ENCODE data around the gene GALNTL6.
A peak's percentile ranks its signal among the peaks of the same experiment; 100 is the strongest.

GALNTL6 gene

GRCh38 chr4:172554588-172554987 is 741.4 kb downstream of the GALNTL6 start:
- DNase-seq (ENCODE audit: low spot score): no peak

GRCh38 chr4:172555725-172556124 is 742.5 kb downstream of the GALNTL6 start:
- DNase-seq (ENCODE audit: low spot score): no peak

DNA sequence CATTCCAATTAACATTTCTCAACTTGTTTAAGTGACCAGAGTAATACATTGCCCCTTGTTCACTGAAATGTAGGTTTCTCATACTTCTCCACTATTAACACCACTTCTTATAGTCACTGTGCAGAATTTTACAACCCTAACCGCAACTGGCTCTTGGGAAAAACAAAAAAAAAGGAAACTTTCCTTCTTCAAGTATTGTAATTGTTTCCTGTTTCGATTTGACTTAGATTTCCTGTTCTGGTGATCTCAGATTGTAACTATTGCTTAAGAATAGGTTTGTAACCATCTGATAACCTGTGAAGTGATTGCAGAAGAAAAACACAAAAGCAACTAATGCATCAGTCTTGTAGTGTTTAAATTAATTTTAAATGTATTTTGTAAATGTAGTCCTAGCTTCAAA is 760.7 kb downstream of the GALNTL6 start:
- peak; percentile 5 for DNase-seq (ENCODE audit: low spot score)

- no peak for DNase-seq (ENCODE audit: low spot score)
These were observed 765.5 kb downstream of the GALNTL6 start for GRCh38 chr4:172578712-172579111.

DNA sequence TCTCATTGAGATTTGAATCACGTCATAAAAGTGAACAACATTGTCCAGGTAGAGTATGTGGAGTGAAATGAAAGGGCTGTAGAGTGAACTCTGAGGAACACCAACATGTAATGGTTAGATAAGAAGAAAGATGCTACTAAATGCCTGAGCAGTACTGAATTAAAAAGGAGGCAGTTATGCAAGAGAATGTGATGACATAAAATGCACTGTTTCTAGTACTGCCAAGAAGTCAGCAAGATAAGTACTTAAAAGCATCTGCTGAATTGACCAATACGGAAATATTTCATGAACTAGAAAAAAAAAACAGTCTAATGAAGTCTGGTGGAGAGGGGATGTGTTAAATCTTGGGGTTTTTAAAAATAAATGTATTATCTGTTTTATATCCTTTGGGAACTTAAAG is 771.6 kb downstream of the GALNTL6 start:
- DNase-seq (ENCODE audit: low spot score): no peak

DNA sequence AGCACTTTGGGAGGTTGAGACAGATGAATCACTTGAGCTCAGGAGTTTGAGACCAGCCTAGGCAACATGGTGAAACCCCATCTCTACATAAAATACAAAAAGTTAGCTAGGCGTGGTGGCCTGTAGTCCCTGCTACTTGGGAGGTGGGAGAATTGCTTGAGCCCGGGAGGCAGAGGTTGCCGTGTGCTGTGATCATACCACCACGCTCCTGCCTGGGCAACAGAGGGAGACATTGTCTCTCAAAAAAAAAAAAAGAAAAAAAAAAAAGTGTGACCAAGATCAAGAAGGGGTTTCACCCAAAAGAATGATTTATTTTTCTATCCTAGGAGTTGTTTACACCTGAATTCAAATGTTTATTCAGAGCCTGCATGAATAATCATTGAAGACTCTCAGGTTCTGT is 783.0 kb downstream of the GALNTL6 start:
- no peak for DNase-seq (ENCODE audit: low spot score)

DNA sequence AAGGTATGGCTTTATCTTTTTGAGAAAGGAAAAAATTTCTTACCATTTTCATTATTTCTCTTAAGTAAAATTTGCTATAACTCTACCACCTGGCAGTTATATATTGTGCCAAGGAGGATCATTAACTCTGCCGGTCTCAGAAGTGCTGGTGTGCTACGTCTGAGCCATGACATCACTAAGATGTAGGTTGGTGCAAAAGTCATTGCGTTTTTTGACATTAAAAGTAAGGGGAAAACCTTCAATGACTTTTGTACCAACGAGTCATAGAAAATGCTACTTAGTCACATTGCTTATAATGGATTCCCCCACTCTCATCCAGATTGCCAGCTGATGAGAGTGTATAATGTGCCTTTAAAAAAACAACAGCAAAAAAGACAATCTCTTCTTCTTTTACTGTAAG is 786.4 kb downstream of the GALNTL6 start:
- no peak for DNase-seq (ENCODE audit: low spot score)

DNA sequence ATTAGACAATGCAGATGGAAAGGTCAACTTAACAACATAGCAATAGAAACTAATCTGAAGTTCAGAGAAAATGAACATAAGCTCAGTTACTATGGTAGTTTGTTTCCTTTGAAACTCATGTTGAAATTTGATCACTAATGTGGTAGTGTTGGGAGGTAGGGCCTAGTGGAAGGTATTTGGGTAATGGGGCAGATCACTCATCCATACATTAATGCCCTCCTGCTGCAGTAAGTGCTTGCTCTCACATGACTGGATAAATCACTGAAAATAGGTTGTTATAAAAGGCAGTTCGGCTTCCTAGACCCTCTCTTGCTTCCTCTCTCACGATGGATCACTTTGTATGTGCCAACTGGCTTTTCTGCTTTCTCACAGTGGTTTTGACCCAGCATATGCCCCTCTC is 788.0 kb downstream of the GALNTL6 start:
- no peak for DNase-seq (ENCODE audit: low spot score)

GRCh38 chr4:172619218-172619617 is 806.0 kb downstream of the GALNTL6 start:
- DNase-seq (ENCODE audit: low spot score): no peak

DNA sequence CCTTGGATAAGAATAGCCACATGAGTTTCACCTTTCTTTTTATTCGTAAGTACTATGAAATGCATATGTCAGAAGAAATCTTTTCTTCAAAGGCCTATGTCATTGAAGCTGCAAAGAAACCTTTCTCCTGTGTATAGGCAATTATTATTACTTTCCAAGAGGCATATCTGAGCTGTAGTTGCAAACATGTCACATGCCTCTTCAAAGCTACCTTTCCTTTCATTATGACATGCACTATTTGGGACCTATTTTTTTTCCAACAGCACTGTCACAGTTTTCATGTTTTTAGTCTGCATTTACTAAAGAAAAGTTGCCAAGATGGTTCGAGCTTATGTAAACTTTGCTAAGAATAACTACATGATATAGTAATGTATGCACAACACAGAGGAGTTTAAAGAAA is 806.6 kb downstream of the GALNTL6 start:
- DNase-seq (ENCODE audit: low spot score): no peak

DNA sequence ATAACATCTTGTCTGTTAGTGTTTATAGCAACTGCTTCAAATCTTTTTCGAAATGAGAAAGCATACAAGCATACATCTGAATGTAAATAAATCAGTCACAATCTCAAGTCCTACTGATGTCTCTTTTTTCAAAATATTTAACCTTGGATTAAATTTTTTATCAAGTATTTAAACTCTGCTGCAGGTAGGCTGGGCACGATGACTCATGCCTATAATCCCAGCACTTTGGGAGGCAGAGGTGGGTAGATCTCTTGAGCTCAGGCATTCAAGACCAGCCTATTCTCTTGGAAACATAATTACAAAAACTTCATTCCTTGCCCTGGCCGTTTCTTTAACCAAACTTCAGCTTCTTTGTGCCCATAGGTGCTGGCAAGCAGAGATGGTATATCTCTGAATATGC is 815.1 kb downstream of the GALNTL6 start:
- DNase-seq (ENCODE audit: low spot score): no peak

DNA sequence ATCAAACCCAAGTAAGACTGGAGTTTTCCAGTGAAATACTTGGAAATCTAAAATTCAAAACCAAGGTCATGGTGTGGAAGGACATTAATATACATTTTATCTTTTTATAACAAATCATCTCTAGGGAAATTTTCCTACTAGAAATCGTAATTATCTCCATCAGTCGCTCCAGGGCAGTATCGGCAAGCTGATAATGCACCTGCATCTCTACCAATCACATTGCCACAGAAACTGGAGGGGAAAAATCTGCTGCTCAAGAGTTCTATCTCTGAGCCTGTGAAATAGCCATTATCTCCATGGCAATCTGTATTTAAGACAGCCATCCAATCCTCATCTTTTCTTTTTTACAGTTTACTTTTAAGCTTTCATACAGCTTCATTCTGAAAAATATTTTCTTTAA is 817.1 kb downstream of the GALNTL6 start:
- no peak for DNase-seq (ENCODE audit: low spot score)

- no peak for DNase-seq (ENCODE audit: low spot score)
These were observed 818.6 kb downstream of the GALNTL6 start for GRCh38 chr4:172631832-172632231.

- DNase-seq (ENCODE audit: low spot score): no peak
These were observed 835.3 kb downstream of the GALNTL6 start for GRCh38 chr4:172648471-172648870.

- DNase-seq (ENCODE audit: low spot score): no peak
These were observed 835.9 kb downstream of the GALNTL6 start for GRCh38 chr4:172649143-172649542.

GRCh38 chr4:172650758-172651530 is 837.7 kb downstream of the GALNTL6 start:
- no peak for DNase-seq (ENCODE audit: low spot score)

- no peak for DNase-seq (ENCODE audit: low spot score)
These were observed 838.8 kb downstream of the GALNTL6 start for GRCh38 chr4:172651961-172652360.

GRCh38 chr4:172652369-172652768 is 839.2 kb downstream of the GALNTL6 start:
- no peak for DNase-seq (ENCODE audit: low spot score)

DNA sequence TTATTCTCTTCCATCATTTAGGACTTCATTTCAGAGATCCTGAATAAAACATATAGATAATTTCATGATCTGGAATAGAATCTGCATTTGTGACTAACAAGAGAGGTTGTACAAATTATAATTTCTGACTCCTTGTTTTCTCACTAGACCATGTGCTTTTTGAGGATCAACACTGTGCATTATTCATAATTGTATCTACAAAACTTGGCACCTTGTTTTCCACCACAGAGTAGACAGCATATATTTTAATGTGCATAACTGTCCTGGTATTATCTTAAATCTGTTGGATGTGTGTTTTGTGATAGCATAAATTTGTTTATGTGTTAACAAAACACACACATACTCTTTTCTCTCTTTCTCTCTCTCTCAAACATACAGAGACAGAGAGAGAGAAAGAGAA is 840.5 kb downstream of the GALNTL6 start:
- no peak for DNase-seq (ENCODE audit: low spot score)

DNA sequence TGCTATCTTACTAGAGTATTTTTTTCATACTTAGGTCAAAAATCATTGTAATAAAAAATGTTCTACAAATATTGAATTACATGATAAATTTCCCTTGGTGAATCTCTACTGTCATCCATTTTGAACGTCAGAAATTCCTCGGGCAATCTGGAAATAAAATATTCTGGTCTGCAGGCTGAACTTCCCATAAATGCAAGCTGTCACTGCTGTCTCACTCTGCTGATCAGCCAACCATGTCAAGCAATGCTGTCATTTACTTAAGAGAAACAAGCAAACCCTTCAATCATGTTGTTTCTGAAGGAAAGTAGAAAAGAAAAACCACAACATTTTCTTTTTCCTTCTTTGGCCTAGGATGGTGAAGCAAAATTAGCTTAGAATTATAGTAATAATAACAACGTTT is 841.3 kb downstream of the GALNTL6 start:
- no peak for DNase-seq (ENCODE audit: low spot score)

- no peak for DNase-seq (ENCODE audit: low spot score)
These were observed 842.9 kb downstream of the GALNTL6 start for GRCh38 chr4:172656055-172656454.

- DNase-seq (ENCODE audit: low spot score): no peak
These were observed 843.9 kb downstream of the GALNTL6 start for GRCh38 chr4:172657081-172657480.

DNA sequence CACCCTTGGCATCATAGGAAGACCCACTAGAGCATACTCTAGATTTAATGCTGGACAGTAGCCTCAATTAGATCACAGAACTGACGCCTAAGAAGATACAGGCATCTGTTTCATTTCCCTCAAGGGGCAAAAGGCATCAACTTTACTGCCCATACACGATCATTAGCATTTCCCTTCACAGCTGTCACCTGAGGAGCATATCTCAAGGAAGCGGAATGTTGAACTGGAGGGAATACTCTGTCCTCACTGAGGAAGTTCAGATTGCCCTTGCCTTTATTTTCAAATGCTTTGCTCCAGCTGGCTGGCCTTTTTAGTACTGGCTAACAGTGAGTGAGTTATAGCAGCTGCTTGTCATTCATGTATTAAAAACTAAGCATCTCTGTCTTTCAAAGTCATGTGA is 847.0 kb downstream of the GALNTL6 start:
- no peak for DNase-seq (ENCODE audit: low spot score)

- DNase-seq (ENCODE audit: low spot score): no peak
These were observed 848.9 kb downstream of the GALNTL6 start for GRCh38 chr4:172662113-172662512.
